BLaER1 treated with 17β-estradiol and CSF1 and Interleukin-3, amounts not matched to agents 10 nM and 100 nM (cell line): ENCODE results near the gene CCDC102A.

Experiments used
- H3K27ac ChIP-seq, 11 experiments: shearing (Covaris generic); formaldehyde crosslinking; 2 replicates each; pipeline ENCODE4 v1.8.1; 2022
- H3K27me3 ChIP-seq, 11 experiments: shearing (Covaris generic); formaldehyde crosslinking; 2 replicates each; pipeline ENCODE4 v1.8.1; 2022
- H3K36me3 ChIP-seq, 11 experiments: shearing (Covaris generic); formaldehyde crosslinking; 2 replicates each; pipeline ENCODE4 v1.8.1; 2022
- H3K4me1 ChIP-seq, 10 experiments: shearing (Covaris generic); formaldehyde crosslinking; 2 replicates each; pipeline ENCODE4 v1.8.1; 2022
- H3K4me2 ChIP-seq, 11 experiments: shearing (Covaris generic); formaldehyde crosslinking; 2 replicates each; pipeline ENCODE4 v1.8.1; 2022
- H3K4me3 ChIP-seq, 10 experiments: shearing (Covaris generic); formaldehyde crosslinking; 2 replicates each; pipeline ENCODE4 v1.8.1; 2022
- H3K9ac ChIP-seq, 11 experiments: shearing (Covaris generic); formaldehyde crosslinking; 2 replicates each; pipeline ENCODE4 v1.8.1; 2022
- H3K9me3 ChIP-seq, 11 experiments: shearing (Covaris generic); formaldehyde crosslinking; replicated peaks in 1 of 11; 2 replicates each; pipeline ENCODE4 v1.8.1; 2022
- H4K20me1 ChIP-seq, 11 experiments: shearing (Covaris generic); formaldehyde crosslinking; 2 replicates each; pipeline ENCODE4 v1.8.1; 2022
- Cebpa-rat ChIP-seq, 11 experiments: shearing (Covaris generic); IDR thresholded peaks; 2 replicates each; pipeline ENCODE4 v1.8.1; 2022

CCDC102A gene

GRCh38 chr16:57537194-57537505 is 779 bp upstream of the CCDC102A start:
- H3K9me3 ChIP-seq, result no peaks in the 10 kb centered on the region
- H3K4me2 ChIP-seq, result peak overlapping the region; percentile 87 to 100 (median 98)
- H3K27me3 ChIP-seq, result peaks cover 0 to 35% (median 0%) of the 10 kb centered on the region in 11 experiments; a peak in 5 of 22 replicates
- no peaks in the 10 kb centered on the region for H3K36me3 ChIP-seq
- H3K4me3 ChIP-seq, result peak overlapping the region; percentile 53 to 81 (median 70); a peak in 19 of 20 replicates
- H3K9ac ChIP-seq, result peak overlapping the region in 10 of 11 experiments; percentile 78 to 94 (median 88); a peak in 19 of 22 replicates
- peaks cover 0 to 24% (median 0%) of the 10 kb centered on the region in 11 experiments; a peak in 4 of 22 replicates for H4K20me1 ChIP-seq
- peaks cover 78 to 96% (median 93%) of the 10 kb centered on the region in 10 experiments for H3K4me1 ChIP-seq
- peak overlapping the region in 10 of 11 experiments; percentile 70 to 96 (median 93); a peak in 19 of 22 replicates for H3K27ac ChIP-seq
- TF ChIP-seq Cebpa-rat (IDR thresholded peaks at IDR 0.05), result no peak

DNA sequence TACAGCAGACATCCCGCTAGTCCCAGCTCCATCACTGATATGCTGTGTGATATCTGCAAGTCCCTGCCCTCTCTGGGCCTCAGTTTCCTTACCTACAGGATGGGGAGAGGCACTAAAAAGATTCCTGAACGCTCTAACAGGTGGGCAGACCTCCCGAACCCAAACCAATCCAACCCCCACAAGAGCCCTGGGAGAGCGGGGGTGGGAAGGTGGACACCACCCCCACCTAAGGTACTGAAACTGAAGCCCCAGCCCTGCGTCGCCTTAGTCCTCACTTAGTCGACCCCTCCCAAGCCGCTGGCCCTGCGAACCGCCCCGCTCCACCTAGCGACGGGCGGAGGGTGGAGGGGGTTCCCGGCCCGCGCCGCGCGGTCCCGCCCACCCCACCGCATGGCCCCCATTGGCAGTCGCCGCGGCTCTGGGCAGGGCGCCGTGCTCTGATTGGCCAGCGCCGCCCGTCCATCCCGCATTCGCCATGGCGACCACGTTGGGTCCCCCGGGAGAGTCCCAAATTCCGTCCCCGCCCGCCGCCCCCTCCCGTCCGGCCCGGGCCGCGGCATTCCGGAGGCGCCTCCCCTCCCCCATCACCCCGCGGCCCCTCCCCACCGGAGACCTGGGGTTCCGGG is 578 bp downstream of the CCDC102A start:
- TF ChIP-seq Cebpa-rat (IDR thresholded peaks at IDR 0.05), result no peak
- H3K4me3 ChIP-seq, result peak overlapping the region; percentile 53 to 81 (median 70)
- H3K9ac ChIP-seq, result peak overlapping the region; percentile 75 to 94 (median 87); a peak in 21 of 22 replicates
- peak overlapping the region; percentile 87 to 100 (median 98) for H3K4me2 ChIP-seq
- H3K4me1 ChIP-seq, result peaks cover 77 to 96% (median 93%) of the 10 kb centered on the region in 10 experiments
- H3K36me3 ChIP-seq, result no peaks in the 10 kb centered on the region
- no peaks in the 10 kb centered on the region for H3K9me3 ChIP-seq
- H3K27me3 ChIP-seq, result peaks cover 0 to 23% (median 0%) of the 10 kb centered on the region in 11 experiments; a peak in 5 of 22 replicates
- H4K20me1 ChIP-seq, result peaks cover 0 to 13% (median 0%) of the 10 kb centered on the region in 11 experiments; a peak in 3 of 22 replicates
- peak overlapping the region in 10 of 11 experiments; percentile 70 to 96 (median 93); a peak in 20 of 22 replicates for H3K27ac ChIP-seq

DNA sequence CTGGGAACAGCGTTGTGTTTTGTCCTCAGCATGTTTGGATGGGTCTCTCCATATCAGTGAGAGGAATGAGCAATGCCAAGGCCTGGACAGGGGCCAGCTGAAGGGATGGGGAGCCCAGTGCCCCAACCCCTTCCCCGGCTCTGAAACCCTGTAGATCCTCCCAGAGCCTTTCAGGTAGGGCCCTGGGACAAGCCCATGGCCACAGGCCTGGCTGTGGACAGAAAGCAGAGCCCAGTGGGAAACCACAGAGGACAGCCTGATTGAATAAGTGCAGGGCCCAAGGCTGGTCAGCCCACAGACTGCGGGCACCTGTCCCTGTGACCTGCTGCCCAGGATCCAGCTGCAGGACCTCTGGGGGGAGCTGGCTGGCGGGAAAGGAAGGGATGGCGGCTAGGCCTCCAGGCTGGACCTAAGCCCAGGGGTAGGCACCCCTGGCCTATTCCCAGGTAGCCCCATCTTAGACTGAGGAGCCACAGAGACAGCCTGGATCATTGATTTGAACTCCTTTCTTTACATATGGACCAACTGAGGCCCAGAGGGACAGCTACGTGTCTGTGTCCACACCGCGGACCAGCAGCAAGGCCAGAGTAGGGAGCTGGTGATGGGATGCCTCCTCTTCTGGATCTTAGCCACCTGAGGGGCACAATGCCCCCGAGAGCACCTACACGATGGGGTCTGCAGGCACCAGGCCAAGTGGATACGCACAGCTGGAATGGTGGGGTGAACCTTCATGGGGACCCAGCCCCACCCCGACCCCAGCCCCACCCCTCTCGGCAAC is 1.3 kb downstream of the CCDC102A start:
- peak overlapping the region in 9 of 10 experiments; percentile 58 to 81 (median 68); a peak in 16 of 20 replicates for H3K4me3 ChIP-seq
- H3K36me3 ChIP-seq, result no peaks in the 10 kb centered on the region
- H3K27ac ChIP-seq, result peak overlapping the region in 8 of 11 experiments; percentile 49 to 83 (median 75); a peak in 13 of 22 replicates
- peaks cover 0 to 23% (median 0%) of the 10 kb centered on the region in 11 experiments; a peak in 3 of 22 replicates for H3K27me3 ChIP-seq
- H3K4me1 ChIP-seq, result peaks cover 77 to 96% (median 93%) of the 10 kb centered on the region in 10 experiments
- peak overlapping the region; percentile 85 to 96 (median 93); a peak in 21 of 22 replicates for H3K4me2 ChIP-seq
- H4K20me1 ChIP-seq, result peaks cover 0 to 13% (median 0%) of the 10 kb centered on the region in 11 experiments; a peak in 3 of 22 replicates
- TF ChIP-seq Cebpa-rat (IDR thresholded peaks at IDR 0.05), result no peak
- peak overlapping the region in 7 of 11 experiments; percentile 18 to 93 (median 77); a peak in 12 of 22 replicates for H3K9ac ChIP-seq
- no peaks in the 10 kb centered on the region for H3K9me3 ChIP-seq

GRCh38 chr16:57534337-57534880 is 2.0 kb downstream of the CCDC102A start:
- no peak for TF ChIP-seq Cebpa-rat (IDR thresholded peaks at IDR 0.05)
- peak overlapping the region in 10 of 11 experiments; percentile 74 to 96 (median 94); a peak in 20 of 22 replicates for H3K4me2 ChIP-seq
- H3K9me3 ChIP-seq, result no peaks in the 10 kb centered on the region
- H3K27ac ChIP-seq, result peak overlapping the region in 6 of 11 experiments; percentile 12 to 77 (median 69); a peak in 9 of 22 replicates
- peak overlapping the region in 4 of 11 experiments; percentile 1 to 65 (median 52); a peak in 6 of 22 replicates for H3K9ac ChIP-seq
- peaks cover 0 to 23% (median 0%) of the 10 kb centered on the region in 11 experiments; a peak in 2 of 22 replicates for H3K27me3 ChIP-seq
- H3K36me3 ChIP-seq, result no peaks in the 10 kb centered on the region
- H3K4me1 ChIP-seq, result peaks cover 77 to 96% (median 93%) of the 10 kb centered on the region in 10 experiments
- peak overlapping the region in 2 of 10 experiments; percentile 41 to 47; a peak in 2 of 20 replicates for H3K4me3 ChIP-seq
- H4K20me1 ChIP-seq, result peaks cover 0 to 13% (median 0%) of the 10 kb centered on the region in 11 experiments; a peak in 3 of 22 replicates

DNA sequence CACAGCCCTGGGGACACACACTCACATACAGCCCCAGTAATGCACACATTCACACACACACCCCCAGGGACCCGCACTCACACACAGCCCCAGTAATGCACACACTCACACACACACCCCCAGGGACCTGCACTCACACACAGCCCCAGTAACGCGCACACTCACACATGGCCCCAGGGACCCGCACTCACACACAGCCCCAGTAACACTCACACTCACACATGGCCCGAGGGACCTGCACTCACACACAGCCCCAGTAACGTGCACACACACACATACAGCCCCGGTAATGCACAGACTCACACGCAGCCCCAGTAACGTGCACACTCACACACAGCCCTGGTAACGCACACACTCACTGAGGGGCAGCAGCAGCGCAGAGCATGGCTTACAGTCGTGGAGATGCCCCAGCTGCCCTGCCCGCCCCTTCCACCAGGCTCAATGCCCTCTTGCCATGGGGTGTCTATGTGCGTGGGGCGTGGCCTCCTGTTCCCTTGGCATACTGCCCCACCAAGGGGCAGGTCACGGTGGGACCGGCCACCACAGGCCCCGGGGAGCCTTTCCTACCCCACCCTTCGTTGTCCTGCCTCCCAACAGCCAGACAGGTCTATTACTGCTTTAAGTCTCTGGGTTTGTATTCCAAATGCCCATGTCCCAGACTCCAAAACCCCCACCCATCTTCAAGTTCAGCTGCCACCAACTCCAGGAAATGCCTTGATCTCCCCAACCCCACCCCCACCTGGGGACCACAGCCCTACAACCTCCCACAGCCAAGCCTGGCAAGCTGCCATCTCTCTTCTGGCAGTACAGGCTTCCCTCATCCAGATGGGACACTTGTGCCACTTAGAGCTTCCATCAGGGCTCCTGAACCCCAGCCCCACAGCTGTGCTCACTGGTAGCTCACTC is 2.7 kb downstream of the CCDC102A start:
- peaks cover 0 to 2% (median 0%) of the 10 kb centered on the region in 11 experiments; a peak in 2 of 22 replicates for H3K36me3 ChIP-seq
- H3K4me1 ChIP-seq, result peaks cover 77 to 96% (median 93%) of the 10 kb centered on the region in 10 experiments
- peaks cover 0 to 23% (median 0%) of the 10 kb centered on the region in 11 experiments; a peak in 2 of 22 replicates for H3K27me3 ChIP-seq
- peak overlapping the region in 9 of 11 experiments; percentile 36 to 70 (median 65); a peak in 17 of 22 replicates for H3K9ac ChIP-seq
- TF ChIP-seq Cebpa-rat (IDR thresholded peaks at IDR 0.05), result no peak
- peak overlapping the region in 8 of 11 experiments; percentile 58 to 77 (median 65); a peak in 14 of 22 replicates for H3K27ac ChIP-seq
- peaks cover 0 to 13% (median 0%) of the 10 kb centered on the region in 11 experiments; a peak in 3 of 22 replicates for H4K20me1 ChIP-seq
- no peaks in the 10 kb centered on the region for H3K9me3 ChIP-seq
- H3K4me3 ChIP-seq, result peak overlapping the region in 8 of 10 experiments; percentile 17 to 61 (median 36); a peak in 11 of 20 replicates
- peak overlapping the region; percentile 55 to 96 (median 93); a peak in 21 of 22 replicates for H3K4me2 ChIP-seq

DNA sequence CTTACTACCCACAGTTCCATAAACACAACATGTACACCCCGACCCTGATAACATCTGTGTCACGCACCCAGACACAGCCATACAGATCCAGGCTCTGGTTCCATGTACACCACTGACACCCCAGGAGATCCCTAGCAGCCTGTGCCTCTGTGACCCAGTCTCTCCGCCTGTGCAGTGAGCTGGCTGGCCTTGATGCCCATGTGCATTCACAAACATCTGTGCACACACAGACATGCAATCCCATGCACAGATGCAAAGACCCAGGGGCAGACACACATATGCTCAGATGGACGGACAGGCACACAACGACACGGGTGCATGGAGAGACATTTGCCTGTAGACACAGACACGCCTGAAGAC is 4.1 kb downstream of the CCDC102A start:
- H3K4me2 ChIP-seq, result peak overlapping the region; percentile 55 to 96 (median 93)
- no peak for TF ChIP-seq Cebpa-rat (IDR thresholded peaks at IDR 0.05)

GRCh38 chr16:57531635-57532265 is 4.6 kb downstream of the CCDC102A start:
- peaks cover 0 to 20% (median 0%) of the 10 kb centered on the region in 11 experiments; a peak in 2 of 22 replicates for H3K27me3 ChIP-seq

More for the DNA sequence above, 4.1 kb downstream of the CCDC102A start:
- H4K20me1 ChIP-seq, result peaks cover 0 to 8% (median 0%) of the 10 kb centered on the region in 11 experiments; a peak in 3 of 22 replicates
- H3K9ac ChIP-seq, result peak overlapping the region in 9 of 11 experiments; percentile 16 to 70 (median 65); a peak in 13 of 22 replicates
- H3K27me3 ChIP-seq, result peaks cover 0 to 20% (median 0%) of the 10 kb centered on the region in 11 experiments; a peak in 2 of 22 replicates
- no peaks in the 10 kb centered on the region for H3K9me3 ChIP-seq
- H3K4me1 ChIP-seq, result peaks cover 72 to 96% (median 86%) of the 10 kb centered on the region in 10 experiments
- peaks cover 0 to 13% (median 3%) of the 10 kb centered on the region in 11 experiments; a peak in 6 of 22 replicates for H3K36me3 ChIP-seq
- H3K4me3 ChIP-seq, result peak overlapping the region in 3 of 10 experiments; percentile 20 to 61 (median 47); a peak in 3 of 20 replicates
- H3K27ac ChIP-seq, result peak overlapping the region in 6 of 11 experiments; percentile 61 to 77 (median 71); a peak in 11 of 22 replicates

More at GRCh38 chr16:57531635-57532265, 4.6 kb downstream of the CCDC102A start:
- peak overlapping the region; percentile 74 to 96 (median 93) for H3K4me2 ChIP-seq
- H3K36me3 ChIP-seq, result peaks cover 0 to 13% (median 3%) of the 10 kb centered on the region in 11 experiments; a peak in 6 of 22 replicates
- no peaks in the 10 kb centered on the region for H3K9me3 ChIP-seq
- H3K4me3 ChIP-seq, result no peak overlapping the region
- H3K4me1 ChIP-seq, result peaks cover 72 to 96% (median 86%) of the 10 kb centered on the region in 10 experiments
- peak overlapping the region in 5 of 11 experiments; percentile 63 to 77 (median 75); a peak in 6 of 22 replicates for H3K27ac ChIP-seq
- H3K9ac ChIP-seq, result peak overlapping the region in 3 of 11 experiments; percentile 56 to 67 (median 65); a peak in 4 of 22 replicates
- peaks cover 0 to 8% (median 0%) of the 10 kb centered on the region in 11 experiments; a peak in 3 of 22 replicates for H4K20me1 ChIP-seq
- no peak for TF ChIP-seq Cebpa-rat (IDR thresholded peaks at IDR 0.05)
